Measurements from ENCODE around the gene LY86.
"Not testable (repeated sequence)": the region's sequence is repeated elsewhere in the genome, so short reads cannot be mapped to it uniquely, and the experiment has no call there.

The LY86 gene

DNA sequence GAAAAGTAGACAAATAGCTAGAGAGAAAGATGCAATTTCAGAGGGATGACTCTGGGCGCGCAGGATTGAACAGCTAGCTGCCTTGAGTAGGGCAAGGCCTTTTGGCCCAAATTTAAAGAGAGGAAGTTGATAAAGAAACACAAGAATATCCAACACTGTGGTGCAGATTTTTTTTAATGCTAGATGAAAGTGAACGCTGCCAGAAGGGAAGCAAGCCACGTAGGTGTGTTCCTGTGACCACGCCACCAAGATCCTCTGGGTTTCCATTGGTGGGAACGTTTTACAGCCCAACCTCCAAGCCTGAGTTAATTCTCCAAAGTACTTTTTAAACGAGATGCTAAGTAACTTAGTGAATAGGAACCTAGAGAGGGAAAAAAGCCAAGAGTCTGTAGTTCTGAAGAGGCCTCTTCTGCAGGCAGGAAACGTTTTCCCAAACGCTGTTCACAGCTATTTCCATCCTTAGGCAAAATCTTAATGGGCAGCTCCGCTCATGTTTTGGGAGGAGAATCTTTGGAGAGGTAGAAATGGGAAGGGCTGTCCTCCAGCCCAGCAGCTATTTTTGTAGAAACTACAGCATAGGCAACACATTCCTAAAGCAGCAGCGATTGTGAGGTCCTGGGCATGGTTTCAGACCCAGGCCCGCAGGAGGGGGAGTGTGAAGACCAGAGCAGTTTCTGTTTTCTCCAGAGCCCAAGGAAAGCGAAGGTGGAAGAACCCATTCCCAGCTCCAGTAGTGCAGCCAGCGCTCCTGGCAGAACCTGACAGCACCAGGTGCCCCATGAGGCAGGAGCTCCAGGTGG is 8.2 kb downstream of the LY86 start:
- DNase-seq (ENCODE audit: low read depth) = no peak

- DNase-seq (ENCODE audit: low read depth) = no peak
Measured at GRCh38 chr6:6597682-6598081, 9.2 kb downstream of the LY86 start.

- DNase-seq (ENCODE audit: low read depth) = no peak
Measured at GRCh38 chr6:6599468-6599873, 11.0 kb downstream of the LY86 start.

DNA sequence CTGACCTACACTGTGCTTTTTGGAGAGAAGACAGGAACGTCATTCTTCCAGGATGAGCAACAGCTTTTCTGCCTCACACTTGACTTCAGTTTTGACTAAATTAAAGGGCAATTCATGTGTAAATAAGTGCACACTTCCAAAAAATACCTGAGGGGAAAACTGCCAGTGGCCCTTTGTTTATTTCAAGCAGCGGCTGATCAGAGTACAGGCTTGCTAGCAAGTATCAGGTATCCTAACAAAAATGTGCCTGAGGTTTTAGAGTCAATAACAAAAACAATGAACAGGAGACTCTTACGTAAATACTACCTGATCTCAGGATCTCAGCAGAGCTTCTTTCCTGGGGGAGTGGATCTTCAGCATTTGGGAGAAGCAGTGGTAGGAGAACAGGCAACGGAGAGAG is 12.4 kb downstream of the LY86 start:
- no peak for DNase-seq (ENCODE audit: low read depth)

DNA sequence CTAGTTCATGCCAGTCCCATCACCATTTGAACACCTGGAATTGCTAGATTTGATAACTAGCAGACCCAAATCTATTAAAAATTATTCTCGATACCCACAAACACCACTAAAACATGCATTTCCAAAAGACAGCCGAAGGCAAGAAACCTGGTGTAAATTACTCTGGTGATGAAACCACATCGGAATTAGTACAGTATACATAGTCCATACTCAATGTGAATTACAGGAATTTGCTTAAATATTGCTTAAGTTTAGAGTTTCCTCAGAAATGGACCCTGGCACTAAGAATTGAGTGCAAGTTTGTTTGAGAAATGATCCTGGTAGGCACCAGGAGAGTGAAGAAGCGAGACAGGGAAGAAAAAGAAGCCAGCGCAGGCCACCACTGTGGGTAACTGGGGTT is 13.7 kb downstream of the LY86 start:
- DNase-seq (ENCODE audit: low read depth) = no peak

DNA sequence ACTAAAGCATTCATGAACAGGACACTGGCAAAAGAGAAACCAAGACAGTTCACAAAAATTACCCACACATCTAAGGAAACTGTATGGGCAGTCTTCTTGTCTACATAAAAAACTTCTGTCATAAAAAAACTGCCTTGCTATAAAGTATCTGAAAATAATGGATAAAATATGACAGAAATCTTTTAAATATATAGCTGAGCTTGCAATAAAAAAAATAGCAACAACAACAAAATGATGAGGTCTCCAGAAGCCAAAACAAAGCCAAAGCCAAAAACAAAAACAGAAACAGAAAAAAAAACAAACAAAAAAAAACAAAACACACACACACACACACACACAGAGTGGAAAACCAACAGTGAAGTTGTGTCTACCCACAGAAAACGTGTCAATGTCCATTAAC is 14.8 kb downstream of the LY86 start:
- DNase-seq (ENCODE audit: low read depth) = no peak

DNA sequence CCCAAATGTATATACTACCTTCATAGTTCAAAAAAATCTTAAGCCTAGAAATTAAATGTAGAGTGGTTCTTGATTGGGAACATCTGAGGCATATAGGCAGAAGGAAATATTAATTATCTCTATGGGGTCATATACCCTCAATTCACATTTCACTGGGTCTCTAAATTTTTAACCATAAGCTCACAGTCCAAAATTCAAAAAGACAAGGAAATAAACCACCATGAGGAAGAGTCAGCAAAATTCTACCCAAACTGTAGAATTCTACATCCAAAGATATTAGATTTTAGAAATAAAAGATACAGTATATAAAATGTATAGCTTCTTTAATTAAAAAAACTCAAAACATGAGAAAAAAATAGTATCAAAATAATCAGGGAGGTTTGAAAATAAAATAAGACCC is 15.5 kb downstream of the LY86 start:
- no peak for DNase-seq (ENCODE audit: low read depth)

DNA sequence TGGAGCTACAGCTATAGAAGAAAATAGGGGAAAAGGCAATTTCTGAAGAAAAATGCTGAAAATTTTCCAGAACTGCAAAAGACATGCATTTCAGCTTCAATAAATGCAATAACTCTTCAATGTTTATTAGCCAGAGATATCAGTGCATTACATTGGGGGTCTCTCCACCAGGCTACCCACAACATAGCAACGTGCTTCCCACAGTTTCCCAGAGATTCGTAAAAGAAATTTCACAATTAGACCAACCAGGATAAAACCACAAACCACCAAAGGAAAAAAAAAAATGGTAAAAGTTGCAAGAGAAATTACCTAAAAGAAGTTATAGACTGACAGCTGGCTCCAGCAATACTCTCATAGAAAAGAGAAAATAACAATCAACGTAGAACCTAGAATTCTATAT is 16.0 kb downstream of the LY86 start:
- DNase-seq (ENCODE audit: low read depth) = no peak

- DNase-seq (ENCODE audit: low read depth) = no peak
Measured at GRCh38 chr6:6605873-6606272, 17.4 kb downstream of the LY86 start.

- DNase-seq (ENCODE audit: low read depth) = not testable (repeated sequence)
Measured at GRCh38 chr6:6606391-6607030, 18.0 kb downstream of the LY86 start.

GRCh38 chr6:6609450-6609849 is 20.9 kb downstream of the LY86 start:
- no peak for DNase-seq (ENCODE audit: low read depth)

GRCh38 chr6:6610031-6610591 is 21.6 kb downstream of the LY86 start:
- DNase-seq (ENCODE audit: low read depth) = no peak

DNA sequence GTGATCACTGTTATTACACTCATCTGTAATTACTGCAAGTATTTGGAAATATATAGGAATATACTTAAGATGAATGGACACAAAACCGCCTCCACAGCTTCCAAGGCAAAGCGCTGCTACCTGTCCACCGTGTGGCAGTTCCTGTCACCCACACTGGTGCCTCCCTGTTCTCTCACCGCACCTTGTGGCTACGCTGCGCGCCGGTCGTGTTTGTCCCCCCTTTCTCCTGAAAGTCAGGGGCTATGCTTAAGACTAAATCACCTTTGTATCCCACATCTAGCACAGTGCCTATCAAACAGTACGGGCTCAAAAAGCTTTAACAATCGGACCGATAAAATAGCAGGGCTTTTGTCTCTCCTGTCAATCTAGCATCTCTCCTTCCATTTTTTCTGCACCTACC is 23.0 kb downstream of the LY86 start:
- no peak for DNase-seq (ENCODE audit: low read depth)

GRCh38 chr6:6612308-6612707 is 23.8 kb downstream of the LY86 start:
- no peak for DNase-seq (ENCODE audit: low read depth)

DNA sequence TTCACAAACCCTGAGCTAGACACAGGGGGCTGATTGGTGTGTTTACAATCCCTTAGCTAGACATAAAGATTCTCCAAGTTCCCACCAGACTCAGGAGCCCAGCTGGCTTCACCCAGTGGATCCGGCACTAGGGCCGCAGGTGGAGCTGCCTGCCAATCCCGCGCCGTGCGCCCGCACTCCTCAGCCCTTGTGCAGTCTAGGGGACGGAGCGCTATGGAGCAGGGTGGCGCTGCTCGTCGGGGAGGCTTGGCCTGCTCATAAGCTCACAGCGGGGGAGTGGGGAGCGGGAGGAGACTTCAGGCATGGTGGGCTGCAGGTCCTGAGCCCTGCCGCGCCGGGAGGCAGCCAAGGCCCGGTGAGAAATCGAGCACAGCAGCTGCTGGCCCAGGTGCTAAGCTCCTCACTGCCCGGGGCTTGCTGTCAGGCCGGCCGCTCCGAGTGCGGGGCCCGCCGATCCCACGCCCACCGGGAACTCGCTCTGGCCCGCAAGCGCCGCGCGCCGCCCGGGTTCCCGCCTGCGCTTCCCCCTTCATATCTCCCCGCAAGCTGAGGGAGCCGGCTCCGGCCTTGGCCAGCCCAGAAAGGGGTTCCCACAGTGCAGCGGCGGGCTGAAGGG is 24.7 kb downstream of the LY86 start:
- DNase-seq (ENCODE audit: low read depth) = not testable (repeated sequence)

DNA sequence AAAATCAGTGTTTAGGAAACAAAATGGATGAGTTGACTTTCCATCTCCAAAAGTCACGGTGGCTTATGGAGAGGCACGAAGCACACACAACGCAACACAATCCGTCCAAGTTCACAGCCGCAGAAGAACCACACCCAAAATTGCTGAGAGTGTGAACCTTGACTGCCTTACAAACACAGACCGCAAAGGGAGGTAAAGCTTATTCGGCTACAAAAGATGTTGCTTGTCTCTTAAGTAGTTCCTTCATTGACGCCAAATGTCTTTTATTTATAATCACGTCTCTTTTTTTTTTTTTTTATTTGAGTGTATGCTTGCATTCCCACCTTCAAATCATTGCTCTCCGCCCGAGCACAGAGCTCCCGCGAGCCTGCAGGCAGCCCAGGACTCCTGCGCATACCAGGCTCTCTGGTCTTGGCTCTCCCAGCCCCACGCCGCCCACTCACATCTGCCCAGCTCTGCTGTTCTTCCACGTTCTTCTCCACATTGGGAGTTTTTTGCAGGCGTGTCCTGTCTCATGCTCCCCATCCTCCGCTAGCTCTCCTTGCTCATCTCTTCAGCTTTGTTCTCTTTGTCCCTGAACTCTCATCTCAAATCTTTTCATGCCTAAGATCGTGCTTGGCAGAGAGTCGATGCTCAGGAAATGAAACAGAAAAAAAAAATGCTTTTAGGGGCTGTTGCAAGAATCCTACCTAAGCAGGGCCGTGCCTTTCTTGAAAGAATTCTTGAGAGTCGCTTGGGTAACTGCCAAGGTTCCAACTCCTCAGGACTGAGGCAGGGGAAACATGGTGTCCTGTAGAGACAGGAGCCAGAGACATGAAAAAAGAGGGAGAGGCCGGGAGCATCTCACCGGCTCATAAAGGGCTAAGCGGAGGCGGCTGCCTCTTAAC is 25.8 kb downstream of the LY86 start:
- DNase-seq (ENCODE audit: low read depth) = no peak

GRCh38 chr6:6614983-6615349 is 26.4 kb downstream of the LY86 start:
- DNase-seq (ENCODE audit: low read depth) = no peak

- DNase-seq (ENCODE audit: low read depth) = no peak
Measured at GRCh38 chr6:6616656-6617055, 28.1 kb downstream of the LY86 start.

DNA sequence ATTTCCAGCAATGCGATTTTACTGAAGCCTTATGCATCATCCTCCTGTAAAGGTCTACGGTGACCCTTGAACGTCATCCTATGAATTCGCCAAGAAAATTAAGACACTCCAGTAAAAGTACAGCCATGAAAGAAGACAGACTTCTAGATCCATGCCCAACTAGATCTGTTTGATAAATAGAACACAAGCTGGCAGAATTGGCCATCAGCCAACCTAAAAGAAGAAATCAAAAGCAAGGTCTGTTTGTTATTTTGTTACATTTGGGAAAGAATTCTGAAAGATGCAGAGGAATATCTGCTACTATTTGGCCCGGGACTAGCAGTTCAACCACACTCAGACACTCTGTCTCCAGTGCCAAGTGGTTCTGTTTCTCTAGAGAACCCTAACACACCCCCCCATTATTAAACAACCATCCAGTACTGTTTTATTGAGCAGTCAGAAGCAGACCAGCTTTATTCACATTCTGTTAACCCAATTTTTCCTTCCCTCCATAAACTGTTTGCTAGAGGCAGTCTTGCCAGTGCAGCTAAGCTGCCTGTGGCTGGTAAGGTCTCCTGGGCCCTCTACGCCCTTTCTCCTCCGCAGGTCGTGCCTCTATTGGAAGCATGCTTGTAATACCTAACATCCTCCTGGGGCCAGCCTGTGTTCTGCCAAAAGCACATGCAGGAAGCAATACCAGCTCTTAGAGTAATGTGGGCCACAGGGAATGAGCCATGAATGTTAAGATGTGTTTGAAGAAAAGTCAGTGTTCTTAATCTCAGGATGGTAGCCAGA is 30.7 kb downstream of the LY86 start:
- no peak for DNase-seq (ENCODE audit: low read depth)

- DNase-seq (ENCODE audit: low read depth) = no peak
Measured at GRCh38 chr6:6620766-6621425, 32.4 kb downstream of the LY86 start.

DNA sequence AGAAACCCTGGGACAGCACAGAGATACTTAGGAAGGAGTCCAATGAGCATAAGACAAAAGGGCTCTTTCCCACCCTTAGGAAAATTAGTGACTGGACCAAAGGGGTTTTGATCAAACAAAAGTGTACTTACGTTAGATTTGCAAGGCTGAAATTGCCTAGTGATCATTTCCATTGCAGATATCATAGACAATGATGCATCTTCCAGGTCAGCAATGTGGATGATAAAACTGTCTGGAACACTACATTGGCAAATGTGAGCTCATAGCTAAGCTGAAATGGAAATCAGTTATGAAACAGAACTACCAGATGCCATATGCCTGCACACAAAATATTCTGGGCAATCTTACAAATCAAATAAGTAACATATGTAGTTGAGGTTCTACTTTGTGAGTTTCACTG is 34.0 kb downstream of the LY86 start:
- DNase-seq (ENCODE audit: low read depth) = no peak

All from stimulated activated CD4-positive, alpha-beta T cell treated with anti-CD3 and anti-CD28 coated beads, Interleukin-2, amount 100 ng/mL, for 4 hours (primary cell).